IPS-18c (cell line): ENCODE results near the gene WNT3.

Source experiments
- H3K4me3 ChIP-seq: 2 replicates; pipeline ENCODE4 v1.7.0; 2013; ENCODE audit warnings: low read depth, mild to moderate bottlenecking, low read length, moderate library complexity; ENCODE audit not compliant: insufficient read depth
- H3K9me3 ChIP-seq: one replicate; pipeline ENCODE4 v1.6.1; 2013; ENCODE audit warnings: mild to moderate bottlenecking, low read length, moderate library complexity; ENCODE audit not compliant: control insufficient read depth, insufficient read depth

WNT3 gene

DNA sequence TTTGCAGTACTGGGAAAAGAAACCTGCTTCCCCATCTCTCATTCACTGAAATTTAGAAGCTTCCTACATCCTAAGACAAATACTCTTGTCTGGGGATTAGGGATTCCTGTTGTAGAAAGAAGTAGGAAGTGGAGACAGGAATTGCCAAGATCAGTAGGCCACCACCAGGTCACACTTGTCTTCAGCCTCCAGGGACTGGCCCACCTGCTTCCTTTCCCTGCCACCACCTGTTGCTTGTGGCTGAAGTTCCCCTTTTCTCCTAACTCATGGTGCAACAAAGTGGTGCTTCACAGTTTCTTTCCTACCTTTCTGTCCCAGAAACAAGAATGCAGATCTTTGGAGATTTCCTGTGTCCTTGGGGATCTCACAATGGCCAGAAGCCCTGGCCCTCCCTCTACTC, 82.4 kb downstream of the WNT3 start:
- H3K9me3 ChIP-seq = no peaks in the 10 kb centered on the region
- no peak overlapping the region for H3K4me3 ChIP-seq

DNA sequence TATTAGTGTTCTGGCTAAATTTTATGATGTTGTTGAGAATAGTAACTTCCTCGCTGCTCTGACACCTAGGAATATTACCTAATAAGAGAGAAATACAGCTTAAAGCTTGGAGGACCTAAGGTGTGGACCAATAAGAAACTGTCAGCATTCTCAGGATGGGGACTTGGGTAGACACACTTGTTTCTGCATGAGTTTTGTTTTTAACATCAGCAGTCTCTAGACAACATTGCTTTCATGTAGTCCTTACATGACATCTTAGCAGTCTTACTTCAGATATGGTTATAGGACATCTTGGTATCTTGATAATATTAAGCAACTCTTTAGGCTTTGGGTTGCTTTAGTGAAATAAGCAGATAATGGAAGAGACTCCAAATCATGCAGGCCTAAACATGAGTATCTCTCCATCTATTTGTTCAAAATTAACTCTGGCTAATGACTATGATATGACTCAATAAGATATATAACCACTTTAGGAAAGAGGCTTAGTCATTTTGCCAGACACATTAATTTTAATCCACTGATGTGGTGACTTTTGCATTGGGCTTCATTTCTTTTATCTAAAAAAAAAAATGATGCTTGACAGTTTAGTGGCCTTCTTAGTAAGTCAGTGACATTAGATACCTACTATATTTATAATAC, 84.5 kb downstream of the WNT3 start:
- no peaks in the 10 kb centered on the region for H3K9me3 ChIP-seq

DNA sequence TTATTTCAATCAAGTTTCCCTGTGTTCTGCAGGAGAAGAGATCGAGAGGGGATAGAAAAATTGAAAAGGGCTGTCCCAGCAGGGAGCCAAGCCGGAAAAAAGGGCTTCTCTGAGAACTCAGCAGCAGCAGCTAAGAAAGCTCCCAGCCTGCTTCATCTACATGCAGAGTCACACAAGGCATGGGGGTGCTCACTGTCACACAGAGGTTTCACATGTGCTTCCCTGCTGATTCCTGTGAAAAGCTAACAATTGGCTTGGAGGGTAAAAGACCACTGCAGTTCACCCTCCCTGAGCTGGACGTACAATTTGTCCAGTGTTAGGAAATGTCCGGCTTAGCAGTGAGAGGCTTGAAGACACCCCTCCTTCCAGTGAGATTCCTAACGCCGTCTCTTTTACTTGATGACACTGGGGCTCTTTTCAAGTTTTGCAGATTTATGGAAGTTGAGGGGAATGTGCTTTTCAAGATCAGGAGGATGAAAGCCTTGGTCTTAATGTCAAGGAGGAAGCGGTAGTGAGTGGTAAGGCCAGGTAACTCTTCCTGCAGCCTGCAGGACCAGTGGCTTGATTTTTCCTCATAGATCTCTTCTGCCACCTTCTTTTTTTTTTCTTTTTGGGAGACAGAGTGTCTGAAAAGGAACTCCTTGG, 85.6 kb downstream of the WNT3 start:
- Histone ChIP-seq H3K9me3 (no peaks in the 10 kb centered on the region), H3K4me3 (no peak overlapping the region)

More for the DNA sequence above, 84.5 kb downstream of the WNT3 start:
- no peak overlapping the region for H3K4me3 ChIP-seq

DNA sequence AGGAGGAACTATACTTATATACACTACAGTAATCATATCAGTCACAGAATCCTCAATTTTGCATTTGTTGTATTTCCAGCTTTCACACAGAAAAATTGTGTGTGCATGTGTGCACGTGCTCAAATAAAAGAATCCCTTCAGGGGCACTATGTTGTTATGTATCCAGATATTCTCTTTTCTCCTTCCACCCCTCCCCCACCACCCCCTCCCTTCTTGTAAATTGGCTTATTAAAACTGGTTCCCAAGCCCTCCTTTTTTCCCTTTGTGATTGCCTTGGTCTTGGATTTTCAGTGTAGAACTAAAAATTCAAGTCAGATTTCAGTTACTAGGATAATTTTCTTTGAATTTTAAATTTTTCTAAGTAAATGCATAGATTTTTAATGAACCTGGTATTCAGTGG, 86.3 kb downstream of the WNT3 start:
- Histone ChIP-seq H3K9me3 (no peaks in the 10 kb centered on the region), H3K4me3 (no peak overlapping the region)

DNA sequence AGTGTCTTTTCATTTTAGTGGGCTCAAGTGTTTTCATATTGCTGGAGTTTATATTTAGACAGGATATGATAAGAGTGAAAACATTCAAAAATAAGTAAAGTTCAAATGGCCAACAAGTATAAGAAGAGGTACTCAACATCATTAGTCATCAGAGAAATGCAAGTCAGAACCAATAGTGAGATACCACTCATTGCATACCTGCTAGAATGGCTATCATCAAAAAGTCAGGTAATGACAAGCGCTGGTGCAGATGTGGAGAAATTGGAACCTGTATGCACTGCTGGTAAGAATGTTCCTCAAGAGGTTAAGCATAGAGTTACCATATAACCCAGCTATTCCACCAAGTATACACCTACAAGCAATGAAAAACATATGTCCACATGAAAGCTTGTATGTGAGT, 87.8 kb downstream of the WNT3 start:
- H3K9me3 ChIP-seq = no peaks in the 10 kb centered on the region
- no peak overlapping the region for H3K4me3 ChIP-seq

DNA sequence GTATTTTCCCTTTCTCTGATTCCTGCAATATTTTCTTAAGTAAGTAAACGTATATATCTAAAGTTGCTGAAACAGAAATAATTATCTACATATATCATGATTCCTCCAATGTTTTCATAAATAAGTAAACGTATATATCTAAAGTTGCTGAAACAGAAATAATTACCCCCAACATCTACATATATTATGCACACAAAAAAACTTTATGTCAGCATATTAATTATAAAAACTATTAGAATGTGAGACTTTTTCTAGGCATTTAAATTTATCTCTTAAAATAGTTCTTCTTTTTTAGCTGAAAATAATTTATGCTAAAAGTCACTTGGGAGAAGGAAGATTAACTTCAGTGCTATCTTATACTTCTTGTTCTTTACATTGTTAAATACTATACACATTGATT, 88.5 kb downstream of the WNT3 start:
- Histone ChIP-seq H3K9me3 (no peaks in the 10 kb centered on the region), H3K4me3 (no peak overlapping the region)

DNA sequence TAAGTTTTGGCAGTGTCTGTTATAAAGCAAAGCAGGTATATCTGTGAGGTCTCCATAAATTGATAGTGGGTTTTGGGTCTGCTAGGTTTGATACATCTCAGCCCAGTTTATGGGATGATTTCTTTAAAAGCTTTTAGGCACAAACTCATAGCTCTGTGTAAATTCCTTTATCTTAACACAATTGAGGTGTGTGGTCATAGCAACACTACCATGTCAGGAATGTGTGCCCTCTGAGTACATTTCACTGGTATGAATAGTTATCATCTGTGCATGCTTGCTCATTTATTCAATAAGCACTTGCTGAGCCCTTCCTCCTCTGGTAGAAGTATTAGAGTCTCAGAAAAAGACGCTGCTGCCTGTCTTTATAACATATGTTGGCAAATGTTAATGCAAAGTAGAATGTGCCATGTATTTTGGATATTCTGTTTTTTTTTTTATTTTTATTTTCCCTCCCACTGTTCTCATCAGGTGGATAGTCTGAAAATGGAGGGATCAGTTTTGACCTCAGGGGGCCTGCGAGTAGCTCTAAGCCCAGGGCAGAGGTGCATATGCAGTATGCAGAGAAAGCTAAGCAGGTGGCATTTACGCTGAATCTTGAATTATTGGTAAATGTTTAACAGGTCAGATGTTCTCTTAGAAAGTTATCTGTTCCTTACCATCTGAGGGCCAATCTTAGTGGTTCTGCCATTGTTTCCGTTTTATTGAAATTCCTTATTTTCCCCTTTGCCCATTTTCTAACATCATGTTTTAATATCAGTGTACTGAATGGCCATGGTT, 90.7 kb downstream of the WNT3 start:
- H3K4me3 ChIP-seq = no peak overlapping the region
- no peaks in the 10 kb centered on the region for H3K9me3 ChIP-seq

DNA sequence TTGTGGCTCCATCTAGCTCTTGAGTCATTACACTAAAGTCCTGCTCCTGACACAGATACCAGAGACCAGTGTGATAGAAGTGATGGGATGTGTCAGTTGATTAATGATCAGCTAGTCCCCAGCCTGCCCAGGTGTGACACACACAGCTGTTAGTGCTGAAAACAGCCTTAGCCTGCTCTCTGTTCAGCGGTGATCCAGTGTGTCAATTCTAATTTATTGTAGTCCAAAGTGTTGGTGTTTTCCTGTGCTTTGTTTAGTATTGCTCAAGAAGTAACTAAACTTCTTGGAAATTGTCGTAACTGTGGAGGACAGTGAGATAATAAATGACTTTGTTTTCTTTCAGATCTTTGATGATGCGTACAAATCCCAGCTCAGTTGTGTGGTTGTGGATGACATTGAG, 92.3 kb downstream of the WNT3 start:
- no peaks in the 10 kb centered on the region for H3K9me3 ChIP-seq
- H3K4me3 ChIP-seq = no peak overlapping the region

DNA sequence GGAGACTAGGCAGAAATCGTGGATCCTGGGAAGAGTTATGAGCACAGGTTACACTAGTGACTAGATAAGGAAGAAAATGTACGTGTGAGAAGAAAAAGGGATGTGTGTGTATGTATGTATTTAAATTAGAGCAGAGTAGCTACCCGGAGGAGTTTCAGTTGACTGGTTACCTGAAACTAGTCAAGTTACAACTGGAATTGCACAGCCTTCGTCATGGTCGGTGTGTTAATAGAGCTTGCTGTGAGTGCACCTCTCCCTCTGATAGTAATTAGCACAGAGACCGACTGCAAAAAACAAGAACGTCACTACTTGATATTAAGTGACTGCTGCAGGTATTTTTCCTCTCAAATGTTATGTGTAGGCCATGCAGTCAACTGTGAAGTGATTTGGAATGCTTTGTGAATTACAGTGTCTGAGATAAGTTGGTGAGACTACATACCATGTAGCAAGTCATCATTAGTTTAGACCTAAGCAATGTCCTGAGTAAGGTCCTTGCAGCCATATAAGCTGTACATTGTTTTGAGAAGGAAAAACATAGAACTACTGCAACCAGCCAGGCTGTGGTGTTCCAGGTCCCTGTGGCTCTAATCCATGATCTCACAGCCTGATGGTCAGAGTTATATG, 95.7 kb downstream of the WNT3 start:
- H3K4me3 ChIP-seq = no peak overlapping the region

DNA sequence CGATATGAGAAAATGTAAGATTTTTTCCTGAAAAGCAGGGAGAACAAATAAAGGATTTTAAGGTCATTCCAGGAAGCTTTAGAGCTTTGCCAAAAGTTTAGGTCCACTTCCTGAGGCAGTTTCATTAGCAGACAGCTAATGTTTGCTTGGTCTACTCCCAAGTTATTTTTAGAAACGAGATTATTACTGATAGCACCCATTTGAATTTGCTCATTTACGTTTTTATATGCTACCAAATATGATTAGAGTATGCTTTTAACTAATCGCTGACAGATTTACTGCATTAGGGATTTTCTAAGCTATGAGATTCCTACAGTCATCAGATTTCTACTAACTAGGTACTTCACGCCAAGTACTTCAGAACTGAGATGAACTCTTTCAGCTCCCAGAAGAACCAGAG, 98.1 kb downstream of the WNT3 start:
- Histone ChIP-seq H3K9me3 (no peaks in the 10 kb centered on the region), H3K4me3 (no peak overlapping the region)

More for the DNA sequence above, 95.7 kb downstream of the WNT3 start:
- H3K9me3 ChIP-seq = no peaks in the 10 kb centered on the region

DNA sequence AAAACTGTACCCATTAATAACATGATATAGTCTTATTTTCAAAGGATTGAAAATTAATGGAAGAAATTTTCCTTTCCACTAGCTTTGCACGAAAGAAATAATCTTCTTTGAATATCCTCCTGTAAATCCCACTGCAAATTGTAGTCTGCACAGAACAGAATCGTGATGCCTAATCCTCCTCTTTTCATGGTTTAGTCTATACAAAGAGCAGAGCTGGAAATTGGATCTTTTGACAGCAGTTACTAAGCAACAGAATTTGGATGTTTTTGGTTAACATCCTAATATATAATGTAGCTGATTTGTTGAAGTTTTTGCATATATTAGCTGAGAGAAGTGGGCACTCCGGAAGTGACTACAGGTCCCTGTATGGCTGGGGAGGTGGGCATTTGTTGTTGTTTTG, 98.6 kb downstream of the WNT3 start:
- Histone ChIP-seq H3K9me3 (no peaks in the 10 kb centered on the region), H3K4me3 (no peak overlapping the region)

DNA sequence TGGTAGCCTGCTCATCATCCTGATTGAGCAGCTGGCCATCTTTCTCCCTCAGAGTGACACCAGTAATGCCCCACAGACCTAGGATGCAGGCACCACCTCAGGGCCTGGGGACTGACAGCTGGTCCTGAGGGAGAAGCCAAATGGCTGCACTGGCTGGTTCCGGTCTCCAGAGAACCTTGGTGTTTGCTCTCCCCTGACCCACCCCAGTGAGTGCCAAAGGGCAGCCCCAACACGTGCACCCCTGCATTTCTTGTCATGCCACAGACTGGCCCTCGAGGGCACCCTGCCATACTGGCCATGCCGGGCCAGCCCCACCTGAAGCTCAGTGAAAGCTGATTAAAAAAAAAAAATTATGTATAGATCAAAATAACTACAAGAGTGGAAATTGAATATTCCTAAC, 100.5 kb downstream of the WNT3 start:
- Histone ChIP-seq H3K9me3 (no peaks in the 10 kb centered on the region), H3K4me3 (no peak overlapping the region)
